HepG2 (cell line): ENCODE data around the gene SEZ6. TPM values are rescaled to one million over a fixed set of nuclear protein-coding genes. Genes with fewer than 3 reads are reported as not detected.

ENCODE experiments used
- ATAC-seq: fragments of 200-7000 bp; cut with Tn5 transposase; 3 replicates; pipeline ENCODE4 v1.9.1; 2020; ENCODE audit warnings: mild to moderate bottlenecking, moderate library complexity
- BruUV-seq: library from RNA; stranded (reverse); fragments of 400-500 nt; replicated peaks from 2 replicates; lab custom pipeline; 2021; lab: Mats Ljungman, UMichigan
- CTCF ChIA-PET: fragments of 300-600 bp; formaldehyde crosslinking; extraction: SDS; loops from one replicate; lab custom pipeline; 2021; ENCODE audit warnings: low total read pairs, inconsistent platforms, low intra/inter-chr PET ratio; lab: Yijun Ruan, JAX
- POLR2A ChIA-PET: fragments of 350-600 bp; sonication (Branson Sonifier 250); formaldehyde crosslinking; loops from one replicate; lab custom pipeline; 2020; ENCODE audit warnings: antibody characterized with exemption, inconsistent platforms; lab: Yijun Ruan, JAX
- DNase-seq: peaks from one replicate; pipeline ENCODE4 v3.0.0-alpha.2; 2015; ENCODE audit warnings: low spot score
- FAIRE-seq: peaks from 3 replicates; lab custom pipeline; 2011; peaks lifted over from hg19 to GRCh38; lab: Jason Lieb, UNC
- H2AFZ ChIP-seq: one replicate; pipeline ENCODE4 v1.6.1; 2011; ENCODE audit warnings: low read length, inconsistent platforms
- H3K27ac ChIP-seq: fragments of 300-600 bp; 3 replicates; pipeline ENCODE4 v1.8.0; 2011; ENCODE audit warnings: mixed run types, mild to moderate bottlenecking, mixed read lengths, low read length, inconsistent platforms; ENCODE audit not compliant: insufficient read depth; ENCODE audit errors: extremely low read length
- H3K27me3 ChIP-seq, 2 experiments: fragments of 200-600 bp in 1 of 2; 2 replicates in 1 of 2; 3 replicates in 1 of 2; pipeline versions ENCODE4 v1.6.0 to v1.8.0; 2011; ENCODE audit warnings: low read length in 2 of 2, mild to moderate bottlenecking in 2 of 2, moderate library complexity in 2 of 2, inconsistent platforms in 1 of 2; ENCODE audit not compliant: insufficient read depth in 2 of 2, control insufficient read depth in 1 of 2
- H3K36me3 ChIP-seq, 2 experiments: fragments of 200-600 bp in 1 of 2; replicated peaks in 1 of 2; 2 replicates in 1 of 2; 3 replicates in 1 of 2; pipeline versions ENCODE4 v1.5.1 to v1.8.0; 2011; ENCODE audit warnings: low read length in 2 of 2, inconsistent platforms in 1 of 2; ENCODE audit not compliant: insufficient read depth in 2 of 2, control insufficient read depth in 1 of 2
- H3K4me1 ChIP-seq: 2 replicates; pipeline ENCODE4 v1.5.1; 2012; ENCODE audit warnings: low read length, inconsistent platforms; ENCODE audit not compliant: insufficient read depth
- H3K4me2 ChIP-seq: 2 replicates; pipeline ENCODE4 v1.6.0; 2011; ENCODE audit warnings: low read depth, low read length, inconsistent platforms
- H3K4me3 ChIP-seq, 3 experiments: fragments of 200-600 bp in 1 of 3; sonication (generic), shearing (Covaris generic) in 1 of 3; replicated peaks in 1 of 3; 2 replicates each; pipeline ENCODE4 v1.5.1; 2011 to 2016; ENCODE audit warnings: low read length in 3 of 3, inconsistent platforms in 2 of 3, low read depth in 2 of 3, mild to moderate bottlenecking in 2 of 3, control low read depth in 1 of 3, mixed read lengths in 1 of 3; ENCODE audit not compliant: insufficient read depth in 1 of 3
- H3K79me2 ChIP-seq: one replicate; pipeline ENCODE4 v1.6.1; 2011; ENCODE audit warnings: low read length, inconsistent platforms; ENCODE audit not compliant: insufficient read depth
- H3K9ac ChIP-seq: 2 replicates; pipeline ENCODE4 v1.6.0; 2011; ENCODE audit warnings: mild to moderate bottlenecking, low read depth, low read length, inconsistent platforms; ENCODE audit not compliant: insufficient read depth
- H3K9me3 ChIP-seq: 2 replicates; pipeline ENCODE4 v1.5.1; 2012; ENCODE audit warnings: mild to moderate bottlenecking, low read length
- H4K20me1 ChIP-seq: 2 replicates; pipeline ENCODE4 v1.6.0; 2011; ENCODE audit warnings: inconsistent platforms, mild to moderate bottlenecking, low read length, moderate library complexity; ENCODE audit not compliant: insufficient read depth
- DNMT3B ChIP-seq: conservative IDR thresholded peaks from 2 replicates; pipeline ENCODE4 v1.6.1; 2016; ENCODE audit warnings: missing biosample characterization, control low read depth
- JARID2 ChIP-seq: sonication (generic); formaldehyde crosslinking; IDR thresholded peaks from 2 replicates; pipeline ENCODE4 v1.8.1; 2023; ENCODE audit warnings: missing genetic modification reagents, inconsistent platforms; ENCODE audit not compliant: insufficient replicate concordance
- RAD51 ChIP-seq: fragments of 450-650 bp; IDR thresholded peaks from 2 replicates; pipeline ENCODE4 v1.6.1; 2016; ENCODE audit warnings: borderline replicate concordance
- ZFAT ChIP-seq: sonication (generic); formaldehyde crosslinking; conservative IDR thresholded peaks from 2 replicates; pipeline ENCODE4 v1.8.1; 2023; ENCODE audit warnings: missing genetic modification reagents, inconsistent platforms
- ZFP90 ChIP-seq: sonication (generic); formaldehyde crosslinking; IDR thresholded peaks from 2 replicates; pipeline ENCODE4 v1.8.0; 2022; ENCODE audit warnings: missing genetic modification reagents, mild to moderate bottlenecking, inconsistent platforms, borderline replicate concordance
- ZNF335 ChIP-seq: sonication (generic); formaldehyde crosslinking; IDR thresholded peaks from 2 replicates; pipeline ENCODE4 v1.4.0; 2020; ENCODE audit warnings: missing genetic modification reagents
- ZNF713 ChIP-seq: sonication (generic); formaldehyde crosslinking; IDR thresholded peaks from 2 replicates; pipeline ENCODE4 v1.4.0; 2020; ENCODE audit warnings: mild to moderate bottlenecking, missing genetic modification reagents
- ZSCAN22 ChIP-seq: sonication (generic); formaldehyde crosslinking; IDR thresholded peaks from 2 replicates; pipeline ENCODE4 v1.4.0; 2020; ENCODE audit warnings: mild to moderate bottlenecking, missing genetic modification reagents
- WGBS: methylation state at CpG from one replicate; pipeline ENCODE4 v1.1.6; 2017; ENCODE audit warnings: low lambda C conversion rate; 5-methylcytosine and 5-hydroxymethylcytosine counted together
- in situ Hi-C: cut with HindIII; loops from 2 replicates; pipeline ENCODE4 v1.10.0; 2017; ENCODE audit warnings: low pct_unique_long_range_greater_than_20kb; ENCODE audit not compliant: extremely low pct_ligation_motif_present
- intact Hi-C: fragments of 100-400 bp; cut with micrococcal nuclease; formaldehyde crosslinking; loops from one replicate; pipeline ENCODE4 v1.10.0; 2022; ENCODE audit not compliant: unreplicated experiment
- polyA plus RNA-seq, 8 experiments: library from polyadenylated mRNA; depleted of rRNA in 3 of 8; stranded (reverse) in 7 of 8; unstranded in 1 of 8; fragments of >200 nt; fragmentation: Illumina TruSeq in 4 of 8; extraction: Trizol in 4 of 8; gene quantifications; 2 replicates each; pipeline versions ENCODE4 v1.2.1 to v1.2.3, GENCODE V29; 2011 to 2016; ENCODE audit warnings: low read depth in 4 of 8, missing spikeins in 1 of 8, mixed read lengths in 1 of 8; ENCODE audit not compliant: insufficient read depth in 1 of 8
- total RNA-seq, 5 experiments: library from RNA; depleted of rRNA; stranded (reverse); fragments of >200 nt; fragmentation: Illumina TruSeq; extraction: Trizol; gene quantifications; 2 replicates each; pipeline ENCODE4 v1.2.3, GENCODE V29; 2016; ENCODE audit warnings: low read depth in 1 of 5

The SEZ6 gene
- total and polyA plus RNA-seq, 2 of the 13 experiments (the other 11 are each of a cell fraction or from before 2014, with no cell fraction given), result not detected

- no peak for DNase-seq
- 31% methylated on average over 13 of the region's 13 CpGs for WGBS
- Histone ChIP-seq H3K9me3 (no peaks in the 10 kb centered on the region), H4K20me1 (no peaks in the 10 kb centered on the region), H3K4me1 (peaks cover 59% of the 10 kb centered on the region), H3K9ac (no peak overlapping the region), H3K27ac (no peak overlapping the region), H3K4me2 (peak overlapping the region; percentile 18; the same call in 1 of the 2 replicates), H3K4me3 (no peak overlapping the region), H3K79me2 (peaks cover 18% of the 10 kb centered on the region), H2AFZ (no peak overlapping the region), H3K36me3 (peaks cover 2% of the 10 kb centered on the region in 2 experiments; a peak in 1 of 5 replicates), H3K27me3 (peaks cover 0 to 24% of the 10 kb centered on the region in 2 experiments; a peak in 2 of 5 replicates)
- ATAC-seq, result no peak
- no peak for FAIRE-seq
- BruUV-seq, result no TSS peak
- ChIA-PET CTCF (no interaction called here), POLR2A (no interaction called here)
- TF ChIP-seq ZFP90 (CRISPR knock-in tag) (no peak), ZNF335 (no peak), ZNF713 (CRISPR knock-in tag) (no peak), JARID2 (CRISPR knock-in tag) (no peak), ZSCAN22 (peak; percentile 93)
- in situ Hi-C loops (no loop called here), intact Hi-C loops (loop anchor here (5.0 kb wide), 1 partner anchor 37 kb away; no protein-coding TSS in a partner anchor)
Observed at GRCh38 chr17:29039764-29040598, 34.1 kb upstream of the SEZ6 start.

DNA sequence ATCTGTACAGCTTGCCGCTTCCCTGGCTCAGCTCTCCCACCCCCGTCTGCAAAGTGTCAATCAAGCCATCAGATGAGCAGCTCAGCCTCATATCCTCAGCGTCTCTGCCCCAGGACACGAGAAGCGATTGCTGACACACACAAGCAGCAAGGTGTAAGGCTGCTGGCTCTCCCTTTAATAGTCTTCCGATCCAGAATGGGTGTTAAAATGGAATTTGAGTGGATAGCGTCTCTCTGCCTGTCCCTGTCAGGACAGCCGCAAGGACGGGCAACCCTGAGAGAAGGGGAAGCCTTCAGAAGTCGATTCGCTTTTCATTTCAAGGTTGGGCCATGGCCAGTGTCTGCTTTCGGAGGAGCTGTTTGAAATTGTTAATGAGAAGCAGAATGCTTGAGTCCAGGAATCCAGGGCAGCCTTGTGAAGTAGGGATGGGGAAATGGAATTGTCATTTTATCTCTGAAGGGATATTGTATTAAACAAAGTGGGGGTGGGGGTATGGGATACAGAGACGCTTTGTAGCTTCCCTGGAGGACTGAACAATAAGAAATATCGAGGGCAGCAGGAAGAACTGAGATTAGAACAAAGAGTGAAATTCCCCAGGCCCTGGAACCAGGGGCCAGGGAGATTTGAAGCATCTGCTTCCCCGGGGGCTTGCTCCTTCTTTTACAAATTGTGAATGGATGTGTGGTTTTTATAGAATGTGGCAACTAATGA is 32.4 kb upstream of the SEZ6 start:
- H3K4me2 ChIP-seq, result peak overlapping the region; percentile 10; the same call in 1 of the 2 replicates
- peaks cover under 1% of the 10 kb centered on the region for H3K79me2 ChIP-seq
- H3K9me3 ChIP-seq, result peaks cover 10% of the 10 kb centered on the region; the same call in 1 of the 2 replicates
- intact Hi-C loops (no loop called here), in situ Hi-C loops (no loop called here)
- H3K36me3 ChIP-seq, result no peaks in the 10 kb centered on the region
- TF ChIP-seq DNMT3B (CRISPR knock-in tag) (no peak), ZFAT (CRISPR knock-in tag) (no peak), RAD51 (no peak)
- no peak overlapping the region for H3K9ac ChIP-seq
- no peak overlapping the region for H3K27ac ChIP-seq
- ChIA-PET POLR2A (no interaction called here), CTCF (no interaction called here)
- peaks cover 0 to 24% of the 10 kb centered on the region in 2 experiments; a peak in 3 of 5 replicates for H3K27me3 ChIP-seq
- peaks cover 45% of the 10 kb centered on the region for H3K4me1 ChIP-seq
- no peak overlapping the region for H2AFZ ChIP-seq
- no peaks in the 10 kb centered on the region for H4K20me1 ChIP-seq
- no TSS peak for BruUV-seq
- 39% methylated on average over 15 of the region's 15 CpGs for WGBS
- DNase-seq (no peak), FAIRE-seq (no peak), ATAC-seq (no peak)
- no peak overlapping the region for H3K4me3 ChIP-seq
